ENCODE results near the gene A1CF. TPM values are rescaled to one million over a fixed set of nuclear protein-coding genes. Genes with fewer than 3 reads are reported as not detected.
"Not testable (repeated sequence)": the region's sequence is repeated elsewhere in the genome, so short reads cannot be mapped to it uniquely, and the experiment has no call there.

The A1CF gene
- total RNA-seq, 1 experiment from 2014 or later: 0.03 TPM

DNA sequence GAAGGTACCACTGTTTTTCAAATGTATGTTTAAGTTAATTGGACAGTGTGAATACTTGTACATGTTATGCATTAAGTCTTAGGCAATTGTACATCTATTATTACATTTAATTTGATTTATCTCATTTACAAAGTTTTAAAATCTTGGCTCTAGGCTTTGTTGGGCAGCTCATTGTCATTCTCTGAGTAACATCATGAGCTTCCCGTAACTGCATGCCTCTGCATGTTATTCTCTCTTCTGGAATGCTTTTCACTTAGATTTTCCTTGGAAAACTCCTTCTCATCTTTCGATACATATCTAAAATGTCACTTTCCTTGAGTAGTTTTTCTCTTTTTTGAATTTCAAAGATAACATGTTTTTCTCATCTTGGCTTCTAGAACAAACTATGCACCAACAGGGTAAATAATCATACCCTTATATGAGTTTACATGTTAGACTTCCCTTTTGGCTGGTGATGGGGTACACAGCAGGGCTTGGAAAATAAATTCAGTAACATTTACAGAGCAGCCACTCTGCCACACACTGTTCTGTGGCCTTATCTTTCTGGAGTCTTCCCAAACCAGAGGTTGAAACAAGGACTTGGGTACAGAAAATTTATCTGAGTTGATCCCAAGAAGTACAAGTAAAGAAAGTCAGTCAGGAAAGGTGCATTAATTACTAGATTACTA is 42.2 kb upstream of the A1CF start:
- in situ Hi-C loops (cut with HindIII; ENCODE audit: low pct_unique_long_range_greater_than_20kb, low sequenced_read_pairs): no loop called here
- intact Hi-C loops (cut with micrococcal nuclease; ENCODE audit: unreplicated experiment): no loop called here
- no peaks in the 10 kb centered on the region for H3K4me1 ChIP-seq (ENCODE audit: control insufficient read depth, insufficient read depth, low read length)
- ATAC-seq (no peak), DNase-seq (ENCODE audit: low read depth, low spot score) (no peak)
- no peaks in the 10 kb centered on the region for H3K27me3 ChIP-seq (ENCODE audit: control insufficient read depth, insufficient read depth, low read length)
- CTCF ChIA-PET: no interaction called here
- POLR2A ChIA-PET: no interaction called here
- H3K36me3 ChIP-seq (ENCODE audit: control insufficient read depth, insufficient read depth, low read length): no peaks in the 10 kb centered on the region
- TF ChIP-seq TCF7L2 (IDR thresholded peaks at IDR 0.05; ENCODE audit: low read depth, low read length): no peak
- no peak for TF ChIP-seq SIN3A (IDR thresholded peaks at IDR 0.05; ENCODE audit: borderline replicate concordance, insufficient read depth, low read depth, low read length)
- TF ChIP-seq POLR2AphosphoS5 (IDR thresholded peaks at IDR 0.05; ENCODE audit: low read depth, low read length): no peak
- TF ChIP-seq, protein P1, sequence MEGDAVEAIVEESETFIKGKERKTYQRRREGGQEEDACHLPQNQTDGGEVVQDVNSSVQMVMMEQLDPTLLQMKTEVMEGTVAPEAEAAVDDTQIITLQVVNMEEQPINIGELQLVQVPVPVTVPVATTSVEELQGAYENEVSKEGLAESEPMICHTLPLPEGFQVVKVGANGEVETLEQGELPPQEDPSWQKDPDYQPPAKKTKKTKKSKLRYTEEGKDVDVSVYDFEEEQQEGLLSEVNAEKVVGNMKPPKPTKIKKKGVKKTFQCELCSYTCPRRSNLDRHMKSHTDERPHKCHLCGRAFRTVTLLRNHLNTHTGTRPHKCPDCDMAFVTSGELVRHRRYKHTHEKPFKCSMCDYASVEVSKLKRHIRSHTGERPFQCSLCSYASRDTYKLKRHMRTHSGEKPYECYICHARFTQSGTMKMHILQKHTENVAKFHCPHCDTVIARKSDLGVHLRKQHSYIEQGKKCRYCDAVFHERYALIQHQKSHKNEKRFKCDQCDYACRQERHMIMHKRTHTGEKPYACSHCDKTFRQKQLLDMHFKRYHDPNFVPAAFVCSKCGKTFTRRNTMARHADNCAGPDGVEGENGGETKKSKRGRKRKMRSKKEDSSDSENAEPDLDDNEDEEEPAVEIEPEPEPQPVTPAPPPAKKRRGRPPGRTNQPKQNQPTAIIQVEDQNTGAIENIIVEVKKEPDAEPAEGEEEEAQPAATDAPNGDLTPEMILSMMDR (IDR thresholded peaks at IDR 0.05): no peak
- no peak for TF ChIP-seq REST (IDR thresholded peaks at IDR 0.05; ENCODE audit: insufficient read depth in 1 of 2, low read depth in 2 of 2, low read length in 1 of 2)
- H3K9me3 ChIP-seq (ENCODE audit: control insufficient read depth, insufficient read depth, low read depth, low read length): no peaks in the 10 kb centered on the region
- no peak overlapping the region for H3K4me3 ChIP-seq (ENCODE audit: low read depth in 2 of 2, low read length in 2 of 2)
- H3K27ac ChIP-seq (ENCODE audit: low read length): no peak overlapping the region
- no TSS peak for BruUV-seq (replicated peaks)

DNA sequence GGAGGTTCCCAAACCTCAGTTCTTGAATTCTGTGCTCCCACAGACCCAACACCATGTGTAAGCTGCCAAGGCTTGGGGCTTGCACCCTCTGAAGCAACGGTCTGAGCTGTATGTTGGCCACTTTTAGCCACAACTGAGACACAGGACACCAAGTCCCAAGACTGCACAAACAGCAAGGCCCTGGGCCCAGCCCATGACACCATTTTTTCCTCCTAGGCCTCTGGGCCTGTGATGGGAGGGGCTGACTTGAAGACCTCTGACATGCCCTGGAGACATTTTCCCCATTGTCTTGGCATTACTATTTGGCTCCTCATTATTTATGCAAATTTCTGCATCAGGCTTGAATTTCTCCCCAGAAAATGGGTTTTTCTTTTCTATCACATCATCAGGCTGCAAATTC is 38.0 kb upstream of the A1CF start:
- H3K27me3 ChIP-seq (ENCODE audit: control insufficient read depth, insufficient read depth, low read length); H3K27ac ChIP-seq (ENCODE audit: low read length); in situ Hi-C loops (cut with HindIII; ENCODE audit: low pct_unique_long_range_greater_than_20kb, low sequenced_read_pairs); BruUV-seq (replicated peaks); H3K4me3 ChIP-seq (ENCODE audit: low read depth in 2 of 2, low read length in 2 of 2); ATAC-seq; H3K36me3 ChIP-seq (ENCODE audit: control insufficient read depth, insufficient read depth, low read length); CTCF ChIA-PET; intact Hi-C loops (cut with micrococcal nuclease; ENCODE audit: unreplicated experiment); POLR2A ChIA-PET; H3K4me1 ChIP-seq (ENCODE audit: control insufficient read depth, insufficient read depth, low read length); H3K9me3 ChIP-seq (ENCODE audit: control insufficient read depth, insufficient read depth, low read depth, low read length); DNase-seq (ENCODE audit: low read depth, low spot score): not testable (repeated sequence)

GRCh38 chr10:50919010-50919409 is 33.6 kb upstream of the A1CF start:
- DNase-seq (ENCODE audit: low read depth, low spot score) (no peak), ATAC-seq (no peak)
- no peaks in the 10 kb centered on the region for H3K27me3 ChIP-seq (ENCODE audit: control insufficient read depth, insufficient read depth, low read length)
- H3K36me3 ChIP-seq (ENCODE audit: control insufficient read depth, insufficient read depth, low read length): no peaks in the 10 kb centered on the region
- H3K4me3 ChIP-seq (ENCODE audit: low read depth in 2 of 2, low read length in 2 of 2): no peak overlapping the region
- no peak overlapping the region for H3K27ac ChIP-seq (ENCODE audit: low read length)
- no peaks in the 10 kb centered on the region for H3K9me3 ChIP-seq (ENCODE audit: control insufficient read depth, insufficient read depth, low read depth, low read length)
- in situ Hi-C loops (cut with HindIII; ENCODE audit: low pct_unique_long_range_greater_than_20kb, low sequenced_read_pairs) (no loop called here), intact Hi-C loops (cut with micrococcal nuclease; ENCODE audit: unreplicated experiment) (no loop called here)
- BruUV-seq (replicated peaks): no TSS peak
- TF ChIP-seq SIN3A (IDR thresholded peaks at IDR 0.05; ENCODE audit: borderline replicate concordance, insufficient read depth, low read depth, low read length) (no peak), TCF7L2 (IDR thresholded peaks at IDR 0.05; ENCODE audit: low read depth, low read length) (no peak), REST (IDR thresholded peaks at IDR 0.05; ENCODE audit: insufficient read depth in 1 of 2, low read depth in 2 of 2, low read length in 1 of 2) (no peak), POLR2AphosphoS5 (IDR thresholded peaks at IDR 0.05; ENCODE audit: low read depth, low read length) (no peak)
- TF ChIP-seq, protein P1 (IDR thresholded peaks at IDR 0.05): no peak
- CTCF ChIA-PET: no interaction called here
- POLR2A ChIA-PET: no interaction called here
- H3K4me1 ChIP-seq (ENCODE audit: control insufficient read depth, insufficient read depth, low read length): no peaks in the 10 kb centered on the region

Measured in Panc1 (cell line).